ENCODE data around the gene LAMTOR4.
A peak's percentile ranks its signal among the peaks of the same experiment; 100 is the strongest.

LAMTOR4 gene

GRCh38 chr7:100148559-100149328 lies at the start of gene LAMTOR4:
LAMTOR4 (plus strand) TSS chr7:100148918; CDS start chr7:100148973, 55 bp downstream.
- peak; percentile 99 for DNase-seq

GRCh38 chr7:100099452-100099851 lies 49.3 kb upstream of the LAMTOR4 start:
- no peak for DNase-seq

GRCh38 chr7:100100420-100101015 lies 48.2 kb upstream of the LAMTOR4 start:
- peak; percentile 88 for DNase-seq

GRCh38 chr7:100101016-100101862 lies 47.5 kb upstream of the LAMTOR4 start, which contains the start of the genes AP4M1 and MCM7:
AP4M1 (plus strand) TSS chr7:100101643; CDS start chr7:100101715, 72 bp downstream.
MCM7 (minus strand) TSS chr7:100101397; CDS start chr7:100101294, 103 bp downstream.
- peak; percentile 97 for DNase-seq

- no peak for DNase-seq
Measured at GRCh38 chr7:100102950-100103840, 45.5 kb upstream of the LAMTOR4 start.

- DNase-seq: no peak
Measured at GRCh38 chr7:100105534-100105933, 43.2 kb upstream of the LAMTOR4 start.

GRCh38 chr7:100106633-100107032 lies 42.1 kb upstream of the LAMTOR4 start:
- no peak for DNase-seq

- no peak for DNase-seq
Measured at GRCh38 chr7:100107125-100107737, 41.5 kb upstream of the LAMTOR4 start.

- DNase-seq: no peak
Measured at GRCh38 chr7:100107890-100108289, 40.8 kb upstream of the LAMTOR4 start.

GRCh38 chr7:100109521-100110163 lies 39.1 kb upstream of the LAMTOR4 start:
- no peak for DNase-seq

GRCh38 chr7:100111156-100111555 lies 37.6 kb upstream of the LAMTOR4 start:
- no peak for DNase-seq

- DNase-seq: no peak
Measured at GRCh38 chr7:100111914-100112313, 36.8 kb upstream of the LAMTOR4 start.

- no peak for DNase-seq
Measured at GRCh38 chr7:100115026-100115425, 33.7 kb upstream of the LAMTOR4 start.

GRCh38 chr7:100118388-100119071 lies 30.2 kb upstream of the LAMTOR4 start:
- no peak for DNase-seq

- DNase-seq: peak; percentile 96
Measured at GRCh38 chr7:100119072-100119969, 29.4 kb upstream of the LAMTOR4 start, which contains the start of the genes CNPY4 and TAF6. CNPY4 (plus strand) TSS chr7:100119634; CDS start chr7:100119745, 111 bp downstream. TAF6 (minus strand) TSS chr7:100119358; CDS start chr7:100114209, 5,149 bp downstream.

- DNase-seq: peak; percentile 81
Measured at GRCh38 chr7:100119970-100120732, 28.6 kb upstream of the LAMTOR4 start.

- DNase-seq: no peak
Measured at GRCh38 chr7:100120733-100121036, 28.0 kb upstream of the LAMTOR4 start.

- no peak for DNase-seq
Measured at GRCh38 chr7:100122067-100122466, 26.7 kb upstream of the LAMTOR4 start.

- DNase-seq: no peak
Measured at GRCh38 chr7:100122568-100122967, 26.1 kb upstream of the LAMTOR4 start.
